ENCODE data around the gene CDH4. TPM values are rescaled to one million over a fixed set of nuclear protein-coding genes. Genes with fewer than 3 reads are reported as not detected.

CDH4 gene
- total and polyA plus RNA-seq, 2 donors (not counting 3 experiments of a cell fraction or from before 2014, with no cell fraction given) = 0.17 to 0.51 TPM

DNA sequence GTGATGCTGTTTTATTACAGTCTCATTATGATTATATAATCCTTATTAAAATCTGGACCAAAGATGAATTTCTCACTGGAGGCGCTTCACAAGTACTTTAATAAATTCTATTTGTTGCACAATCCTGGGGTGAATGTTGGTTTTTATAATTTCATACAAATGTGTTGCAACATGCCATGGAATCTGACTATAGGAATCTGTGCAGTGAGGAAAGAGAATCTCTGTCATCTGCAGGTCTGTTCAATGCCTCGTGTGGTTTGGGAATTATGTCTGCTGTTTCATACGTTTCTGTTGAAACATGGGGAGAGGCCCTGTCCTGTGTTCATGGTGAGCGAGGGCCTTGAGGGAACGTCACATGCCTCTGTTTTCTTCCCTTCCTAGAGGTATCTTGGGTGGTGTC is 277.3 kb downstream of the CDH4 start:
- no peak overlapping the region for H3K4me2 ChIP-seq (ENCODE audit: insufficient read depth, low read length)
- intact Hi-C loops (cut with micrococcal nuclease) (no loop called here), dilution Hi-C loops (cut with MboI; ENCODE audit: extremely low pct_ligation_motif_present, low sequenced_read_pairs) (no loop called here)
- CTCF ChIA-PET = no interaction called here
- no peak overlapping the region for H3K27ac ChIP-seq (ENCODE audit: insufficient read depth, low read depth, low read length)
- FAIRE-seq = no peak
- no peak for TF ChIP-seq EZH2 (IDR thresholded peaks at IDR 0.05; ENCODE audit: borderline replicate concordance, low read depth, low read length, severe bottlenecking)
- no peak for TF ChIP-seq MYC (IDR thresholded peaks at IDR 0.05; ENCODE audit: low read depth, low read length)
- TF ChIP-seq GATA2 (IDR thresholded peaks at IDR 0.05; ENCODE audit: insufficient read depth, insufficient read length, low read depth, low read length) = no peak
- TF ChIP-seq POLR2AphosphoS5 (IDR thresholded peaks at IDR 0.05; ENCODE audit: insufficient read depth, low read depth, low read length) = no peak
- no peak for TF ChIP-seq JUN (IDR thresholded peaks at IDR 0.05; ENCODE audit: borderline replicate concordance, insufficient read depth, insufficient read length, low read depth)
- TF ChIP-seq, protein P1, sequence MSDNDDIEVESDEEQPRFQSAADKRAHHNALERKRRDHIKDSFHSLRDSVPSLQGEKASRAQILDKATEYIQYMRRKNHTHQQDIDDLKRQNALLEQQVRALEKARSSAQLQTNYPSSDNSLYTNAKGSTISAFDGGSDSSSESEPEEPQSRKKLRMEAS (IDR thresholded peaks at IDR 0.05; ENCODE audit: insufficient read depth, insufficient read length) = no peak
- no peak for TF ChIP-seq POLR2A (IDR thresholded peaks at IDR 0.05; ENCODE audit: low read depth, low read length)
- POLR2A ChIA-PET = no interaction called here
- no peak overlapping the region for H2AFZ ChIP-seq (ENCODE audit: low read depth, low read length)
- H3K9me3 ChIP-seq (replicated peaks; ENCODE audit: control insufficient read depth, insufficient read depth, low read length) = peaks cover 2% of the 10 kb centered on the region
- H3K36me3 ChIP-seq (ENCODE audit: control insufficient read depth in 2 of 2, extremely low read depth in 1 of 2, insufficient read depth in 2 of 2, low read length in 2 of 2) = no peaks in the 10 kb centered on the region
- H3K4me3 ChIP-seq (replicated peaks in 1 of 3; ENCODE audit: insufficient read depth in 1 of 3, low read depth in 1 of 3, low read length in 3 of 3) = no peak overlapping the region
- no peaks in the 10 kb centered on the region for H3K27me3 ChIP-seq (ENCODE audit: control insufficient read depth in 2 of 2, insufficient read depth in 2 of 2, low read length in 2 of 2)
- no peak overlapping the region for H3K9ac ChIP-seq (replicated peaks; ENCODE audit: extremely low read depth, insufficient read depth, low read length)
- H3K79me2 ChIP-seq (ENCODE audit: control insufficient read depth, insufficient read depth, low read length) = no peaks in the 10 kb centered on the region
- no peaks in the 10 kb centered on the region for H4K20me1 ChIP-seq (replicated peaks; ENCODE audit: control insufficient read depth, extremely low read depth, insufficient read depth, low read length)
- H3K9me1 ChIP-seq (replicated peaks; ENCODE audit: control insufficient read depth, extremely low read depth, insufficient read depth, low read length) = no peaks in the 10 kb centered on the region
- no TSS peak for BruUV-seq (replicated peaks)
- H3K4me1 ChIP-seq (ENCODE audit: control insufficient read depth, extremely low read depth, insufficient read depth, low read length) = no peaks in the 10 kb centered on the region
- DNase-seq (ENCODE audit: low read depth, low spot score) = no peak

- Histone ChIP-seq H3K4me2 (ENCODE audit: insufficient read depth, low read length) (no peak overlapping the region), H3K9me1 (replicated peaks; ENCODE audit: control insufficient read depth, extremely low read depth, insufficient read depth, low read length) (no peaks in the 10 kb centered on the region), H3K4me3 (replicated peaks in 1 of 3; ENCODE audit: insufficient read depth in 1 of 3, low read depth in 1 of 3, low read length in 3 of 3) (no peak overlapping the region), H2AFZ (ENCODE audit: low read depth, low read length) (no peak overlapping the region), H3K9me3 (replicated peaks; ENCODE audit: control insufficient read depth, insufficient read depth, low read length) (peaks cover 2% of the 10 kb centered on the region), H3K36me3 (ENCODE audit: control insufficient read depth in 2 of 2, extremely low read depth in 1 of 2, insufficient read depth in 2 of 2, low read length in 2 of 2) (no peaks in the 10 kb centered on the region), H3K4me1 (ENCODE audit: control insufficient read depth, extremely low read depth, insufficient read depth, low read length) (no peaks in the 10 kb centered on the region), H3K27me3 (ENCODE audit: control insufficient read depth in 2 of 2, insufficient read depth in 2 of 2, low read length in 2 of 2) (no peaks in the 10 kb centered on the region), H3K27ac (ENCODE audit: insufficient read depth, low read depth, low read length) (no peak overlapping the region), H4K20me1 (replicated peaks; ENCODE audit: control insufficient read depth, extremely low read depth, insufficient read depth, low read length) (no peaks in the 10 kb centered on the region), H3K79me2 (ENCODE audit: control insufficient read depth, insufficient read depth, low read length) (no peaks in the 10 kb centered on the region), H3K9ac (replicated peaks; ENCODE audit: extremely low read depth, insufficient read depth, low read length) (no peak overlapping the region)
- CTCF ChIA-PET = no interaction called here
- POLR2A ChIA-PET = no interaction called here
- intact Hi-C loops (cut with micrococcal nuclease) = no loop called here
- DNase-seq (ENCODE audit: low read depth, low spot score) (no peak), FAIRE-seq (no peak)
- no TSS peak for BruUV-seq (replicated peaks)
- dilution Hi-C loops (cut with MboI; ENCODE audit: extremely low pct_ligation_motif_present, low sequenced_read_pairs) = no loop called here
- TF ChIP-seq POLR2AphosphoS5 (IDR thresholded peaks at IDR 0.05; ENCODE audit: insufficient read depth, low read depth, low read length) (no peak), EZH2 (IDR thresholded peaks at IDR 0.05; ENCODE audit: borderline replicate concordance, low read depth, low read length, severe bottlenecking) (no peak), GATA2 (IDR thresholded peaks at IDR 0.05; ENCODE audit: insufficient read depth, insufficient read length, low read depth, low read length) (no peak), FOS (IDR thresholded peaks at IDR 0.05; ENCODE audit: borderline replicate concordance, insufficient read depth, low read length) (no peak), POLR2A (IDR thresholded peaks at IDR 0.05; ENCODE audit: low read depth, low read length) (no peak), JUN (IDR thresholded peaks at IDR 0.05; ENCODE audit: borderline replicate concordance, insufficient read depth, insufficient read length, low read depth) (no peak), MYC (IDR thresholded peaks at IDR 0.05; ENCODE audit: low read depth, low read length) (no peak)
- TF ChIP-seq, protein P1 (IDR thresholded peaks at IDR 0.05; ENCODE audit: insufficient read depth, insufficient read length) = no peak
These were observed 279.7 kb downstream of the CDH4 start for GRCh38 chr20:61531553-61532345.

All from endothelial cell of umbilical vein (primary cell).